GM12892 (cell line): ENCODE data around the gene CLK2.
"Not testable (repeated sequence)": the region's sequence is repeated elsewhere in the genome, so short reads cannot be mapped to it uniquely, and the experiment has no call there.

ENCODE experiments used
- DNase-seq: peaks from one replicate; pipeline ENCODE4 v3.0.0; 2011; ENCODE audit not compliant: insufficient read length
- FAIRE-seq: peaks from 2 replicates; lab custom pipeline; 2011; peaks lifted over from hg19 to GRCh38; lab: Jason Lieb, UNC
- POLR2A ChIP-seq: IDR thresholded peaks from 2 replicates; pipeline ENCODE4 v1.6.1; 2011; ENCODE audit warnings: low read depth, low read length, control low read depth
- POLR2AphosphoS5 ChIP-seq: IDR thresholded peaks from 2 replicates; pipeline ENCODE4 v1.6.1; 2011; ENCODE audit warnings: low read depth, low read length, control low read depth
- TAF1 ChIP-seq: IDR thresholded peaks from 2 replicates; pipeline ENCODE4 v1.6.1; 2011; ENCODE audit warnings: low read depth, mild to moderate bottlenecking, control low read depth, low read length, borderline replicate concordance

CLK2 gene

GRCh38 chr1:155227261-155228095, 45.8 kb downstream of the CLK2 start:
- TF ChIP-seq POLR2AphosphoS5 (peak; percentile 66), TAF1 (no peak; the same call in 1 of the 2 replicates), POLR2A (peak; percentile 90)
- FAIRE-seq = peak; percentile 91
- DNase-seq = peak; percentile 98

GRCh38 chr1:155226910-155227260, 46.4 kb downstream of the CLK2 start:
- no peak for DNase-seq
- TF ChIP-seq TAF1 (no peak), POLR2AphosphoS5 (no peak), POLR2A (no peak)
- FAIRE-seq = no peak

GRCh38 chr1:155226188-155226909, 47.0 kb downstream of the CLK2 start:
- FAIRE-seq = peak; percentile 40
- peak; percentile 52 for DNase-seq
- no peak for TF ChIP-seq POLR2A
- TF ChIP-seq POLR2AphosphoS5 = no peak
- no peak for TF ChIP-seq TAF1

GRCh38 chr1:155225404-155225759, 47.9 kb downstream of the CLK2 start:
- DNase-seq, FAIRE-seq: not testable (repeated sequence)

DNA sequence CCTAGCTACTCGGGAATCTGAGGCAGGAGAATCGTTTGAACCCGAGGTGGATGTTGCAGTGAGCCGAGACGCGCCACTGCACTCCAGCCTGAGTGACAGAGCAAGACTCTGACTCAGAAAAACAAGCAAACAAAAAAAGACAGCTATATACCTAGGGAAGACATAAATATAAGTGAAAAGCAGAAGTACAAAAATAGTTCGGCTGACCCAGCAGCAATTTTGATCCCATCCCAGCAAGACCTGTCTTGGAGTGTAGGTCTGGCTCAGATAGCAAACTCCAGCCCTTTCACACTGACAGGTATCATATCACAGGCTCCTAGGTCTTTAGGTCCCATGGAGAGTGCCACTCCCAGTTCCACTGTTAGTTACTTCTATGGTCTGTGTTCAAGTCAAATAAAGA, 50.3 kb downstream of the CLK2 start:
- FAIRE-seq (no peak), DNase-seq (no peak)
- TF ChIP-seq TAF1 = no peak
- no peak for TF ChIP-seq POLR2AphosphoS5
- no peak for TF ChIP-seq POLR2A

DNA sequence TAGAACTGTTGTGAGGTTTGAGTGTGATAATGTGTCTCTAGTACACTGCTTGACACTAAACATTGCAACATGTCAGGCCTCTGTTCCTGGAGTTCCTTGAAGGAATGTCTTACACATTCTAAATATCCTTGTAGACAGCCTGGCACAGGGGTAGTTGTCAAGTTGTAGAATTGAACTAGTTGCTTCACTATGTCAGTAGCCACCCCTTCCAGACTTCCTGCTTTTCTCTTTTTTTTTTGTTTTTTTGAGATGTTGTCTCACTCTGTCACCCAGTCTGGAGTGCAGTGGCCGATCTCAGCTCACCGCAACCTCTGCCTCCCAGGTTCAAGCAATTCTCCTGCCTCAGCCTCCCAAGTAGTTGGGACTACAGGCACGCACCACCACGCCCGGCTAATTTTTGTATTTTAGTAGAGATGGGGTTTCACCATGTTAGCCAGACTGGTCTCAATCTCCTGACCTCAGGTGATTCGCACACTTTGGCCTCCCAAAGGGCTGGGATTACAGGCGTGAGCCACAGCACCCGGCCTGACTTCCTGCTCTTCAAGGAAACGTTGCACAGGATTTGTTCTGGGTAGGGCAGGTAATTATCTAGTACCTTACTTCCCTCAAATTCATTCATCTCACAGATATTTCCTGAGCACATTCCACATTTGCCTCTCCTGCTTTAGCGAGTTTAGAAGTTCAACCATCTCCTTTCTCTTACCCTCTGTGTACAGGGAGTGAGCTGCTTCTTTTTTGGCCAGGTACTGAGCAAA, 52.9 kb downstream of the CLK2 start:
- not testable (repeated sequence) for FAIRE-seq, DNase-seq

- FAIRE-seq (no peak), DNase-seq (no peak)
- TF ChIP-seq POLR2A (no peak), POLR2AphosphoS5 (no peak), TAF1 (no peak)
These were observed 53.7 kb downstream of the CLK2 start for GRCh38 chr1:155219592-155220031.

GRCh38 chr1:155218854-155219591, 54.3 kb downstream of the CLK2 start:
- DNase-seq = no peak
- FAIRE-seq = no peak
- TF ChIP-seq POLR2A = no peak
- TF ChIP-seq POLR2AphosphoS5 = no peak
- no peak for TF ChIP-seq TAF1

DNA sequence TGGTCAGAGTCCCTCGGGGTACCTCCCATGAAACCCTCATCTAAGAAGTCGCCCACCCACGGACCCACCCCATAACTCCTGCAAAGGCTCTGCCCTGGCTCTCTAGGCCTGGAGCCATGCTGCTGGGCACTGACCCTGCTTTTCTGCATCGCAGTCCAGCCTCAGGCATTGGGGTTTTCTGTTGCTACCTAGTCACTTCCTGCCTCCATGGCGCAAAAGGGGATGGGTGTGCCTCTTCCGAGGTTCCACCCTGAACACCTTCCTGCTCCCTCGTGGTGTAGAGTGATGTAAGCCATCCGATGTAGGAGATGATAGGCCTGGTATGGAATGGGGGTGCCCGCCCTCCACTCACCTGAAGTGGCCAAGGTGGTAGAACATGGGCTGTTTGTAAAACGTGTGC, 58.6 kb downstream of the CLK2 start:
- FAIRE-seq, DNase-seq: not testable (repeated sequence)
